GM19035 (cell line): ENCODE measurements around the gene PARD6G.

ENCODE experiments used
- ATAC-seq: cut with Tn5 transposase; IDR thresholded peaks from one replicate; pipeline ENCODE4 v1.9.1; 2021; ENCODE audit not compliant: unreplicated experiment

Gene PARD6G

DNA sequence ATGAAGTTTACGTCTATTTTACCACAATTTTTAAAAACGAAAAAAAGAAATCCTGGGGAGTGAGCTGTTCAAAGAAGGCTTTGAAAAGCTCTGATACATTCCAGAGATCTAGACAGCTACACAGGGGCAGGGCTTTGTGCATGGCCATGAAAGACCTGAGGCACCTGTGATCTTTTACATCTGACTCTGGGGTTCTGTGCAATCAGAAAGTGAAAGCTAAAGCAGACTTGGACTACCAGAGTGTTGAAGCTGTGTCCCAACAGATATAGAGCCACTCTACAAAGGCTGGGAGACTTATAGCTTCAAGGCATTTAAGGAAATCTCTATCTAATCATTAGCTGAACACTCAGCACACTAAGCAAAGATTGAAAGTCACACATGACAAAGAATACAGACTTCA, 34.1 kb downstream of the PARD6G start:
- peak; percentile 54 for ATAC-seq

DNA sequence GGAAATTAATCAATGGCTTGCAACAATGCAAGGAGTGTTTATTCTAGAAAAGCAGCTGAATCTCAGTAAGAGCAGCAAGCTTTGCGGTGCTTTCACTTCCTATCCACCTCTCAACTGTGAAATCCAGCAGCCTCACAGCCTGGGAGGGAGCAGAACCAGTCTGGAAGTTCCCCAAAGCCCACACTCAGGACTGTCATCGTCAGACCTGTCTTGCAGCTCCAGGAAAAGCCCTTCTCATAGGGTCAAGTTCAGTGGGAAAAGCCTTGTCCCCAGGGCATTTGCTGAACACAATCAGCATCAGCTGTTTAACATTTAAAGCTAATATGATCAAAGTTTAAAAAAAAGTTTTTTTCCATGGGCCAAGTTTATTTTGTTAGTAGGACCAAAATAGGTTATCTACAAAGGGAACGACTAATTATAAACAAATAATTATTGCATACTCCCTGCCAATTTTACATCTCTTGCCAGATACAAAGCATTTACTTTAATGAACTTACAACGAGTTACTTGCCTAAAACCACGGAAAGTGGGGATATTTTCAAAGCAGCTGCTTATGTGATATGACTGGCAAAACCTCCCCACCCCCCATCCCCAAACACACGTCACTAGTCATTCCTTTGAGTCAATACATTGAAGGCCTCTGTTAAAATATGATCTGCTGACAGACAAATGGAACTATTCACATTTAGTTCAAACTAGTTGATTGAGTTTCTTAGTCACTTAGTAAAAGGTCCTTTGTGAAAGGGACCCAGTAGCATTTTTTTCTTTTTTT, 36.8 kb downstream of the PARD6G start:
- ATAC-seq, result peak; percentile 49

DNA sequence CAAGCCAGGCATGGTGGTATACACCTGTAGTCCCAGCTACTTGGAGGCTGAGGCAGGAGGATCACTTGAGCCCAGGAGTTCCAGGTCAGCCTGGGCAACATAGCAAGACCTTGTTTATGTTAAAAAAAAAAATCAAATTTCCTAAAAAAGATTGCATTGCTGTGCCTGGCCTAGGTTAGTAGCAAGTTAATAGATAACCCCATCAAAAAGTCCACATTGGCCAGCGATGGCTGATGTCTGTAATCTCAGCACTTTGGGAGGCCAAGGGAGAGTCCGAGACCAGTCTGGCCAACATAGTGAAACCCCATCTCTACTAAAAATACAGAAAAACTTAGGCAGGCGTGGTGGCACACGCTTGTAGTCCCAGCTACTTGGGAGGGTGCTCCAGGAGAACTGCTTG, 38.7 kb downstream of the PARD6G start:
- ATAC-seq, result no peak

DNA sequence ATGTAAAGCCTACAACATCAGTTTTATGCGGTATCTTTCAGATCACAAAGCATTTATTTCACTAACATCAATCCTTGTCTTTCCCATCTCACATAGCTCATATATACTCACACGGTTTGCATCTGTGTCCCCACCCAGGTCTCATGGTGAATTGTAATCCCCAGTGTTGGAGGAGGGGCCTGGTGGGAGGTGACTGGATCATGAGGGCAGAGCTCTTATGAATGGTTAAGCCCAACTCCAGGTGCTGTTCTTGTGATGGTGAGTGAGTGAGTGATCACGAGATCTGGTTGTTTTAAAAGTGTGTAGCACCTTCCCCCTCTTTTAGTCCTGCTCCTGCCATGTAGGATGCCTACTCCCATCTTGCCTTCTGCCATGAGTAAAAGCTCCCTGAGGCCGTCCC, 42.0 kb downstream of the PARD6G start:
- ATAC-seq, result no peak

DNA sequence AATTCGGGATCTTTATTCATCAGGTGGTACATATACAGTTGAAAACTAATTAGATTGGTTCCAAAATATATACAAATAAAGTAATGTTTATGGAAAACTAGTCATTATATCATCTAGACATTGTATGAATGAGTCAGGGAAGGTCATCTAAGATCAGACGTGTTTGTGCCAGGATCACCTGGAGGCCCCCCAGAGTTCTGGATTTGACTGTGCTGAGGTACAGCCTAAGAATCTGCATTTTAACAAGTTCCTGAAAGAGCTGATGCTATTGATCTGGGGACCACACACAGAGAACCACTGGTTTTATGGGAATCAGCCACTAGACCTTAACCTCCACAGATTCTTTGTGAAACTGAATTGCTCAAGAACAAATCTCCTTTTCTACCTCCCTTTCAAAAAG, 43.2 kb downstream of the PARD6G start:
- ATAC-seq, result no peak

DNA sequence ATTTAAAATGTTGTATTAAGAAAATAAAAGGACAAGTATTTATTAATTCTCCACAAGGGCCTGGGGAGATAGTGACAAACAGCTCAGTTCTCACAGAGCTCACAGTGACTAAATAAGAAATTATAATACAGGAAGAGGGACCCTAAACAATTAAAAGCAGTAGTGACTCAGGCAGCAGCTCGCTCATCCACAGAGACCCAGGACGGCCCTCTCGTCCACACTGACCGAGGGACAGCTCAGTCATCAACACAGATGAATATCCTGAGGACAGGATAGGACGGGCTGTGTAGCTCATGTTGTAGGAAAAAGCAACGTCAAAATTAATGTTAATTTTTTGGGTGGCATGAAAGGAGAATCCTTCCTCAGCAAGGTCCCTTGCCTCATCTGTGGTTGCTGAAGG, 44.1 kb downstream of the PARD6G start:
- ATAC-seq, result no peak

DNA sequence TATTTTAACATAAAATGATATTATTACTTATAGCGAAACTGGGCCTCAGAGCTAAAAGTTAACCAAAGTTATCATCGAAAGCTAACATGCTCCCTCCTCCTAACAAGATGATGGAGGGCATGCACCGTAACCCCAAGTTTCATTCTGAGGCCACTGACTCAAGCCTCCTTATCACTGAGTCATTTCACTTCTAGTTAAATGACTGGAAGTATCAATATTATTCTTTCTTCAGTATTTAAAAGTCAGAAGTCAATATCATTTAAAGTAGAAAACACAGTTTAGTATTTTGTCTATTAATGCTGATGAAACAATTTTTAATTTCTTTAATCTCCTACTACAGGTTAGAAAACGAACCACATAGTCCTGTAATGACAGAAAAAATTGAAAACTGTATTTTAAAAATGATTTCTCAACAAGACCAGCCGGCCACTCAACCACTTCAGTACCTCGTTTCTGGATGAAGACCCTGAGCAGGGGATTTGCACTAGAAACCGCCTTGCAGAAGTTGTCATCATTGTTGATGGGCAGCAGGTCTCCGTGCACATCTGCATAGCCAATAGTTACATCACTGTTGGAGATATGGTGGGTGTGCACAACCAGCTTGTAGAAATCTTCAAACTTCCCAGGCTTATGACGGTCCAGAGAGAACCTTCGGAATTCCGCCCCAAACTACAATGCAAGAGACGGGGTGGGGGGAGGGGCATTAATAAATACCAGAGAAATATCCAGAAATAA, 44.9 kb downstream of the PARD6G start:
- ATAC-seq, result peak; percentile 92

DNA sequence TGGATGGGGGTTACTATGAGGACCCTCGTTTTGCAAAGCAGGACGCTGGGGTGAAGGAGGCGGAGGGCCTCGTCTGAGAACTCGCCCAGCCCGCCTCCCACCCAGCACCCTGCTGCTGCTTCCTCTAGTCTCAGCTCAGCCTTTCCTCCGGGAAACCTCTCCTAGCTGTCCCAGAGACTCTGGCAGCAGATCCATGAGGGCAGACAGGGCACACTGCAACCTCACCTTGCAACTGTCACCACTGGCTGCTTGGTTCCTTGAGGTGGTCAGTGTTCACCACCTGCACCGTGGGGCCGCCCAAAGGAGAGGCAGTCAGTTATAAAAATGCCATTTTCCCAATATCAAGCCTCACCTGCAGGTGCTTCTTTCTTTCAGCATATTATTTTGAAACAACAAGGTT, 45.6 kb downstream of the PARD6G start:
- ATAC-seq, result peak; percentile 16

DNA sequence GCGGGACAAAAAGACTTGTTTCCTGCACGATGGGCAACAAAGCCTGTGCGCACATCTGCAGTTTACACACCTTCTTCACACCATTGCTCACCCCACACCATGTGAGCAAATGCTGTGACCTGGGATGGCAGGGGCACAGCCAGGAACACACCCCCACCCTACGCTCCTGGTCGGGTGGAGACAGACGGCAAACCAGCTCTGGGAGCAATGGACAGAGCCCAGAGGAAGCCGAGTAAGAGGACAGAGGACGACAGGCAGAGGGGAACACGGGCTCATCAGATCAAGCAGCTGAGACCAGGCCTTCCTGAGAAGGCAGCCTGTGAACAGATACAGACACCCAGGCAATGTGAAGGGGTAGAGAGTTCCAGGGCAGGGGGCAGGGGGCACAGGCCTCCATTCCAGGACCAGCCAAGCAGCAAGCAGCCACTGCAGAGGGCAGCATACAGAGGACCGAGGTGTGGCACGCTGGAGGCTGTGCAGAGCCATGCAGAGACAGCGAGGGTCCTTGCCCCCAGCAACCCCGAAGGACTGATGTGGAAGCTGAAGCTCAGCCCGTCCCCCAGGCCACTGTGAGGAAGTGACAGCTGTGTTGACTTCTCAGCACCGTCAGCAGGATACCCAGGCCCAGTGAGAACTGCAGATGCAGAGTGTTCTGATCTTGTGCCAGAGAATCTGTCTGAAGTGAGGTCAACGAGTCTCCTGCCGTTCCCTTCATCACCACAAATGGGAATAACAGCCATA, 46.2 kb downstream of the PARD6G start:
- no peak for ATAC-seq

DNA sequence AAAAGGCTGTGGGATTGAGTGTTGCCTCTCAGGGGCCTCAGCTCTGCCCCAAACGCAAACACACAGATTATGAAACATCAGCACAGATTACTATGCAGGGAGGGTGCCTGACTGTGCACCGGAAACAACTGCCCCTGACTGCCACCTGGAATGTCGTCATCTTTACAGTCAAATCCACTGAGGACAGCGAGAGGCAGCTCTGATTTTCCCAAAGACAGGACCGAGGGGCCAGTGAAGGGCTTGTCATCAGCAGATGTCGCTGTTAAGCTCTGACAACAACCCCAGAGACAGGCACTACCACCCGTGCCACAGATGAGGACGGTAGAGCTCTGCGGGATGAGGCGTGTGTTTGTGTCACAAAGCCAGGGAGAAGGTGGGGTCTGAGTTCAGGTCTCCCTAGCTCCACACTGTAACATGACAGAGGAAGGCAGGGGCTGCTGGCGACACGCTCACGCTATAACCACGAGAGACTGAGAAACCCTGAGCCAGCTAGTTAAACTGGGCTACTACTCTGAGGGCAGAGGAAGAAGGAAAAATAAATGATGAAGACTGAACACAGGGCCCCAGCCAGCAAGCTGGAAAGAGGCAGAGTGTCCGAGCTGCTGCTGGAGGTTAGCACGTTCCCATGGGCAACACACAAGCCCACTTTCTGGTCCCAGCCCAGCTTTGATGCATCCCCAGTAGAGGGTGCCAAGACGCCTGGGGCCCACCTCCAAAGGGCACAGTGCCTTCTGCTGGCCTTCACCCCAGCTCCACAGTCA, 47.0 kb downstream of the PARD6G start:
- ATAC-seq, result no peak

DNA sequence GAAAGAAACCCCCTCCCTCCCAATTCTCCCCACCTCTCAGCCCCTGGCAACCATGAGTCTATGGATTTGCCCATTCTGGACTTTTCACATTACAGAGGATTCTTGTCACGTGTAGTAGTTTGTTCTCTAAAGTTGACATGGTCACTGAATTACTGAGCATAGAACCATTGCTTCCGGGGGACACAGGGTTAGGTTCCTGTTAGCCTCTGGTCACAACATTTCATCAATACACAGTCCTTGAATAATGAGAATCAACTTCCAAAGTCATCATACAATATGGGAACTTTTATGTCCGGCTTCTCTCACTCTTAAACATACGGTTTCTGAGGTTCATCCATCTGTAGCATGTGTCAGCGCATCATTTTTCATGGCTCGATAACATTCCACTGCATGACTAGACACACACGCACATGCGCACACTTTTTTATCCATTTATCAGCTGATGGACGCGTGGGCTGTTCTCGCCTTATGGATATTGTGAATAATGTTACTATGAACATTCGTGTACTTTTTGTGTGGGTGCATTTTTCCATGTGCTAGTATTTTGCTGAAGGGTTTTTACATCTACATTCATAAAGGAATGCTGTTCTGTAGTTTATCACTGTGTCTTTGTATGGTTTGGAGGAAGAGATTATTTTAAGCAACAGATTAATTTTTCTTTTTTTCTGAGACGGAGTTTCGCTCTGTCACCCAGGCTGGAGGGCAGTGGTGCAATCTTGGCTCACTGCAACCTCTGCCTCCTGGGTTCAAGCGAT, 48.1 kb downstream of the PARD6G start:
- ATAC-seq, result no peak

DNA sequence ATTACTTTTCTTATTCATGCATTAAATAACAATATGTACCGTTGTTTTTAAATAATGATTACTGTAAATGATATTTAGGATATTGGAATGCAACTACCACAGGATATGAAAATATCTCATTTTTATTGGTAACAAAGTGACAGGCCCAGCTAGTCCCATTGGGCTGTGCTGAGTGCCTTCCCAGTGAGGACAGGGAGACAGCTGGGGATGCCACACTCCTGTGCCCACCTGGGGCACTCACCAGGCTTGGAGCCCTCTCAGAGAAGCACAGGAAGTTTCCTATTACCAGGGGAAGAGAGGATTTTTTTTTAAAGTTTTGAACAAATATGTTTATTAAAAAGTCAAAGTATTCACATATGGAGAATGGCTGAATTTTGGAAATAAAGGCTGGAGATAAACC, 48.9 kb downstream of the PARD6G start:
- no peak for ATAC-seq

DNA sequence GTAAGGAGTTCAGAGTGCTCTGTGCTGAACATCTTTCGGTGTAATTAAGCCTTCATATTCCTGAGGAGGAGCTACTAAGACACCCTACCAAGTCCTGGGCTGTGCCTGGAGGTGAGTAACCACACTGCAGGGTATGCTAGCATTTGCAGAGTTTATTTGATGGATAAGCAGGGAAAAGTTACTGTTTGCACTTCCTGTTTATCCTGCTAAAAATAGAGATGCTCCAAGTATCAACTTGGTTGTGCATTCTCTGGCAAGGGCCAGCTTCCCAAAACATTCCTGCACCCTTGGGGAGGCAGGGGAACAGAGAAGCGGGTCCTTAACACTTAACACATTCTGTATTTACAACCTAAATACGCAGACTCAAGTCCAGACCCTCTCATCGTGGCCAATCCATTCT, 49.8 kb downstream of the PARD6G start:
- ATAC-seq, result no peak

DNA sequence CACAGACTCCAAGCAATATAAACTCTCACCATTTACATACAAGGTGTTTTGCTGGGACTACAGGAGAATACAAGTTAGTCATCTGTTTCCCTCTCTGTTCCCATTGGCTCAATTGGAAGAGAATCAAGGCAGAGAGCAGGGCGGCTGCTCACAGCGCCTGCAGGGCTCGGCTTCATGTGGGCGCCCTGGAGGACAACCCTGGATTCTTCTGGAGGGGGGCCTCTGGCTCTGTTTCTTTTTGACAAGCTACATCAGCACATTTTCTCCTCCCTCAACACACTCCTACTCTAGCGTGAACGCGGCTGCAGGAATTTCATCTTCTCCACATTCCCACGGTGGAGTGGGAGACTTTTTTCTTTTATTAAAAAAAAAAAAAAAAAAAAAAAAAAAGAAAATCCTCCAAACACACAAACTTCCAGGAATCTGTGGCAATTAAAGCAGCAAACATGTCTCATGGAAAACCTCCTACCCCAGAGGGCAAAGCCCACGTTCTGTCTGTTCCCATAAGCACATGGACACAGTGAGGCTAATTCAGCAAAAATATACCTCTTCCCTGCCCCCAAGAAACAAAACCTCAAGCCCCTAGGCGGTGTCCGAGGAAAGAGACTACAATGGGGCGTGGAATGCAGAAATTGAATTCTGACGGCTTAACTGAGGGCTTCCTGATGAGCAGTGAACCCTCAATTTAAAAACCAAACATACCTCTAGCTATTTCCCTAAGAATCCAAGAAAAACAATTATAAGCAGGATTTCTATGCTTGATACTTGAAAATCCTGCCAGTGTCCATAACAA, 50.6 kb downstream of the PARD6G start:
- no peak for ATAC-seq

DNA sequence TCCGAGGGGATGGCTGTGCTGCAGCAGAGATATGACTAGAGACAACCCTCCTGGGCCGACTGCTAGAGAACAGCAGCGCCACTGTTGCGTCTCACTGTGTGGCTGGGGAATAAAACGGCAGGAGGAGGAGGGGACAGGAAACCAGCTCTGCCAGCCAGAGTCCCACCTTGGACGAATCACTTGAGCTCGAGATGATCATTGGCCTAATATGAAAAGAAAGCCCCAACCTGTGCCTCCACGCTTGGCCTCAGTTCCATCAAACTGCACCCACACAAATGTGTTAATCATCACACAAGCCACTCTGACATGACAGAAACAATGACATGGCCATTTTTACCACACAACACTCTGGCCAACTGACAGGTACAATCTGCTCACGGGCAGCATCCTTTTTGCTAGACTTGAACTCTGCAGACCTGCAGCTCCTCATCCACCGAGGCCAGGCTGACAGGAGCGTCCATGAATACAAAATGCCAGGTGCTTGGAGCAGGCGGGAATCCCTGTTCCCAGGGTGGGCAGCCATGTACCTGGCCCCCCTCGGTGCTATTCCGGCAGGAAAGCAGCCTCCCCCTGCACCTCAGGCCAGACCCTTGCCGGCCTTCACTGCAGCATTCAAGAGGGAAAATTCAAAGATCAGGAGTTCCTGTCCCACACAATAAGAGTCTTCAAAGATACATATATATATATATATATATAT, 52.3 kb downstream of the PARD6G start:
- ATAC-seq, result no peak

DNA sequence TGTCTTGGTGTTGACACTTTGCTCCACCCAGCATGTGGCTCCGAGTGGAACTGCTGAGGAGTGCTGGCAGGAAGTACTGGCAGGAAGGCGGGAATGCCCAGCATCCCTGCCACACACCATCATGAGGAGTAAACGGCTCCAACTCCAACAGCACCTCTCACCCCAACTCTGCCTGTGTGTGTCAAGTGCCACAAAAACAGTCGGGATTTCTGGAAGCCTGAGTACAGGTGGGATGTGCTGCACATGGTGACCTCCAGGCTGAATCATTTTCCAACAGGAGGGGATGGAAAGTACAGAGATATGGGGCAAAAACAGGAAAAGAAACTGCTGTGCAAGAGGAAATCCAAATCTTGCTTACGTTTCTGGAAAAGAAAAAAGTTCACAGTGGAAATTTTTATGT, 53.6 kb downstream of the PARD6G start:
- ATAC-seq, result no peak

DNA sequence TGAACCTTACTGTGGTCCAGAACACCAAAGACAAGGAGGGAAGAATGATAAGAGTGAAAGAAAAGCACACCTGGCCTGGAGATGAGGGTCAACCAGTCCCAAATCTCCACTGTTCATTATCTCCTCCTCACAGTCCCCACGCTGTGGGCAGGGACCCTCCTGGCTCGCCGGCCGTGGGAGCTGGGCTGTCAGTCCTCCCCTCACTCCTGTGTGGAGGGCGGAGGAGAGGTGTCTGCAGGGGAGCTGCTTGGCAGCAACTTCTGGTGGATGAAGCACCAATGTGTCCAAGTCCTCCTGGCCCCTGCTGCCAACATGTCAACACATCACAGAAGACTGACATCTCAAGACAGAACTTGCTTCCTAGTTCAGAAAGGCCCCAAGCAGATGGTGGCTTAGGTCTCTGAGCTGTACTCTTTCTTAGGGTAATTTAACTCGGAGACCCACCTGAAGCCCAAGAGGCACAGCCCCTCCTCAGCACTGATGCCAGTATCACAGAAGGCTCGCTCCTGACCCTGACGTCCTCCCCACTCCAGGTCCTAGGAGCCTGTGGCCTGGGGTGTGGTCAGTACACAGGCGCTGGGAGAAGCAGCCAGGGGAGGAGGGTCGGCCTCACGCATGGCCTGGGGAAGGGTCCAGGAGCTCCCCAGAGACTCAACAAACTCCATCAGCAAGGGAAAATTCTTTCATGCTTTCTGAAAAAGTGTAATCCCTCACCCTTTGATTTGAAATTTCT, 54.5 kb downstream of the PARD6G start:
- ATAC-seq, result no peak

DNA sequence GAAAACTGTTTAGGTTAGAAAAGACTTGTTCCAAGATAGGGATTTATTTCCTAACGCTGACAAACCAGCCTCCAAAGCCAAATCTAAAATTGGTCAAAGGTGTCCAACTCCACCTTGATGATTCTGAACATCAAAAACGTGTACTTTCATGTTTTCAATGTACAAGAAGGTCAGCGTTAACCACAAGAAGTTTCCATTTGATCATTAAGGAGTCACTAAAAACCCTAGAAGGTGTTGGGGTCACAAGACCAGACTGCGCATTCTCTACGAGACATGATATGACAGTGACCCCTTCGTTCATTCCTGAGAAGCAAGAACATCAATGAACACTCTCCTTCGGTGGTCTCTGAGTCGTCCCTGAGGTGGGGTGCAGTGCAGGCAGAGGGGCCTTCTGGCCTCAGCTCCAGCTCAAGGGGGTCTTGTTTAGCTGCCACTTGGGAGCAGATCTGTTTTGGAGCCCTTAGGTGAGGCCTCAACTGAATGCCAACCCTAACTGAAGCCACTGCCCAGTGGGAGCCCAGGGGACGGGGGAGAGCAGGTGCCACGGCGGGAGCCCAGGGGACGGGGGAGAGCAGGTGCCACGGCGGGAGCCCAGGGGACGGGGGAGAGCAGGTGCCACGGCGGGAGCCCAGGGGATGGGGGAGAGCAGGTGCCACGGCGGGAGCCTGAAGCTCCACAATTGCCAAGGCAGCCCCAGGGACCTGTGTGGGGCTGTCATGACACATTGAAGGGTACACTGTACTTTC, 55.2 kb downstream of the PARD6G start:
- ATAC-seq, result no peak
